Effector memory CD4-positive, alpha-beta T cell (primary cell): ENCODE measurements around the gene STK24.

ENCODE experiments used
- DNase-seq, 3 donors: peaks; one replicate each; pipeline ENCODE4 v3.0.0-alpha.2; 2020
- H3K27ac ChIP-seq: 2 replicates; pipeline ENCODE4 v1.7.0; 2013; ENCODE audit warnings: mild to moderate bottlenecking, low read length, moderate library complexity; ENCODE audit not compliant: insufficient read depth, poor library complexity, severe bottlenecking
- H3K27me3 ChIP-seq: replicated peaks from 2 replicates; pipeline ENCODE4 v1.7.0; 2013; ENCODE audit warnings: mild to moderate bottlenecking, low read length; ENCODE audit not compliant: insufficient read depth, control insufficient read depth, poor library complexity, severe bottlenecking
- H3K36me3 ChIP-seq: 2 replicates; pipeline ENCODE4 v1.7.0; 2013; ENCODE audit warnings: mild to moderate bottlenecking, low read length, moderate library complexity; ENCODE audit not compliant: control insufficient read depth, insufficient read depth
- H3K4me1 ChIP-seq: 2 replicates; pipeline ENCODE4 v1.7.0; 2013; ENCODE audit warnings: low read length, mild to moderate bottlenecking; ENCODE audit not compliant: control insufficient read depth, insufficient read depth, poor library complexity, severe bottlenecking
- H3K4me3 ChIP-seq: 2 replicates; pipeline ENCODE4 v1.7.0; 2013; ENCODE audit warnings: low read length, low read depth, mild to moderate bottlenecking; ENCODE audit not compliant: insufficient read depth, poor library complexity, severe bottlenecking
- H3K9me3 ChIP-seq: 2 replicates; pipeline ENCODE4 v1.7.0; 2013; ENCODE audit warnings: mild to moderate bottlenecking, low read length, moderate library complexity; ENCODE audit not compliant: control insufficient read depth

The STK24 gene

DNA sequence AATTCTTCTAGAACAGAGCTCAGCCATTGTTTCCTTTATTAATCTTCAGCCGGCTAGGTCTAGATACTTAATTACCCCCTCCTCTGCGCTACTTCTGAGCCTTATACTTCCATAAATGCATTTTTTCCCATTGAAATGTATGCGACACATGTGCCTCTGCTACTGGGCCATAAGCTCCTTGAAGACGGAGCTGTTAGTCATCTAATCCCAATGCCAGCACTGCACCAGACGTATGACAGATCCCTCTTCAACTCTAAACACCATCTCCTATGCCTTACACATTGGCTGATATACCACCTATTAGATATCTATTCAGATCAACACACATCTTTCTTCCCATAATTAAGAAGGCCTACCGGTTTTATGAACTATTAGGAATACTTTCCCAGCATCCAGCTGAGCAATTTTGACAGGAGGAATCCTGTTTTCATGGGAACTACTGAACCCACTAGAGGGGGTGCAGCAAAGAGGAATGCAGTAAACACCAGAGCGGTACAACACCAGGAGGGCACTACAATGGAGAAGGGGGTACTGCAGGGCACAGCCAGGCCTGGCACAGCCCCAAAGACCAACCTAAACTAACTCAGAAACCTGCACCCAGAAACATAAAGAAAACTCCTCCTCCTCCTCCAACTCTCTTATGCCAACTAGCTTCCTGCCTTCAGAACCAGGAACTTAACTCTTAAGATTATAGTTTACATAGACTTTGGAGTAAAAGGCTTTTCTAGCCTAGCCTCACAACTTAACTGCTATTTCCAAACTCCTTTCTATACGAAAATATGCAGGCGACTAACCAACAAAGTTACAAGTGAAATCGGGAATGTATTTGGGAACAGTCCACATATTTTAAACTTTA, 18.7 kb downstream of the STK24 start:
- Histone ChIP-seq H3K4me1 (peaks cover 53% of the 10 kb centered on the region), H3K4me3 (no peak overlapping the region), H3K27ac (peak overlapping the region; percentile 5), H3K27me3 (no peaks in the 10 kb centered on the region), H3K9me3 (no peaks in the 10 kb centered on the region), H3K36me3 (no peaks in the 10 kb centered on the region)
- no peak for DNase-seq

DNA sequence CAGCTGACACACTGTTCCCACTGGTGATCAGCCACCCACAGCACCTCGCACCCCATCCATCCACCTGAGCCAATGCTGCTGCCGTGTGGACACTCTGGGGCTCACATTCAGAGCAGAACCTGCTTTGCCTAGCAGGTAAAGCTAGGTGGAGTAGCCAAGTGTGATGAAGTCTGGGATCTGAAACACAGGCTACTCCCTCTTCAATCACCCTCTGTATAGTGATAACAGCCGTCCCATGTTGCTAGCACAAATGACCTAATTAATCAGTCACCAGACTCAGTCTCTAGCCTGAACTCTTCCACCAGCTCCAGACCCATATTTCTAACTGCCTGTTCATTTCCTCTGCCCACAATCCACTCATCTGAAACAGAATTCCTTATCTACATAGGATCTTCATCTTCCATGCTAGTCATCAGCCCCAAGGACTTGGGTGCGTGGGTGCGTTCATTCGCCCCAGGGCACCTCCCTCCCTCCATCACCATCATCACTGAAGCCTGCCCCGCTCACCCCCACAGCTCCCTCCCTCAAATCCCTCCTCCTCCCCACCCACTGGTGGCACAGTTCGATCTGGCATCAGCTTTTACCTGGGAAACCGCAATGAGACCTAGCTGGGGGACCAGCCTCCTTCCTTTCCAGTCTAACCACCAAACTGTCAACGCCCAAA, 19.8 kb downstream of the STK24 start:
- H3K27me3 ChIP-seq = no peaks in the 10 kb centered on the region
- peak overlapping the region; percentile 19 for H3K4me3 ChIP-seq
- H3K9me3 ChIP-seq = no peaks in the 10 kb centered on the region
- DNase-seq = peak in 1 of 3 donors; percentile 60
- no peaks in the 10 kb centered on the region for H3K36me3 ChIP-seq
- peak overlapping the region; percentile 5 for H3K27ac ChIP-seq
- H3K4me1 ChIP-seq = peaks cover 44% of the 10 kb centered on the region

DNA sequence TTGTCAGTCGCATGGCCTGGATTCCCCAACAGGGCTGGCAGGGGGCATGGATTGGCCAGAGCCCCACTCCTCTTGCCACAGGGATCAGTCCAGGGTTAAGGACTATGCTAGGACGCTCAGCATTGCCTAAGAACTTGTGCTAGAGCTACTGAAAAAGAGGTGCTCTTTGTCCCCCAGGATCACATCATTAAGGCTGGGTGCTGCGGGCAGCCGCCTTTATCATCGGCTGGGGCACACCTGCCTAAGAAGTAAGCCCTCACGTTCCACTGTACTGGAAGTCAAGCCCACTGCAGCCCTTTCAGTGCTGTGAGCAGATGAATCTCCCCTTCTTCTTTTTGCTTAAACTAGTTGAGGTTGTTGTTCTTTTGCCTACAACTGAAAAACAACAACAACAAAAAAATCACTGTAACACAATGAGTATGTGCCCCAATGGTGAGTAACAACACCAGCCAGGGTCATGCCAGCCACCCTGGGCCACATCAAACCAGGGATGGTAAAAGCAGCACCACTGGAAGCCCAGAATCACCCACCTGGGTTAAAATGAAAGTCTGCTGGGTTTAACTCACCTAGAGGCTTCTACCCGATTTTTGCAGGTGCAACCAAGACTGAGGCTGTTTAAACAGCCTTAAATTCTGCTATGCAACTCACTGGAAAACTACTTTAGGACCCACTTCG, 20.6 kb downstream of the STK24 start:
- H3K4me1 ChIP-seq = peaks cover 36% of the 10 kb centered on the region
- H3K27ac ChIP-seq = peak overlapping the region; percentile 5

DNA sequence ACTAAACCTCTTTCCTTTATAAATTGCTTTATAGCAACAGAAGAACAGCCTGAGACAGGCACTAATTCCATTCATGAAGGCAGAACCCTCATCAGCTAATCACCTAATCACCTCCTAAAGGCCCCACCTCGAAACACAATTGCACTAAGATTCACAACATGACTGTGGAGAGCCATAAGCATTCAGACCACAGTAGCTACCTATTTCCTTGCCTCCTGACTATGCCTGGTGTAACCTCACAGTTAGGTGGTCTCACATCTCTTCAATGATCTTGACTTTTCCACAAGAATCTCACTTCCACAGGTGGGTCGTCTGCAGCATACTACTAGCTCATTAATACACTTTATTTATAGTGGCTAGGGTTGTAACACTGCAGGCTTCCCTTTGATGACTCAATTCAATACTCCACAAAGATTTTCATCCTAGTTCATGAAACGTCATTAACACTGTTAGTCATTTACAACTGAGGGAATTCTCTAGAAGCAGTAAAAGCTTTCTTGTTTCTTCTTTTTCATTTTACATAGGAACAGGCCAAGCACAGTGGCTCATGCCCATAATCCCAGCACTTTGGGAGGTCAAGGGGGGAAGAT, 27.1 kb downstream of the STK24 start:
- no peak overlapping the region for H3K4me3 ChIP-seq
- no peak for DNase-seq
- H3K9me3 ChIP-seq = no peaks in the 10 kb centered on the region
- H3K27ac ChIP-seq = no peak overlapping the region
- H3K4me1 ChIP-seq = peaks cover 20% of the 10 kb centered on the region
- H3K27me3 ChIP-seq = no peaks in the 10 kb centered on the region
- H3K36me3 ChIP-seq = peaks cover 4% of the 10 kb centered on the region

More for the DNA sequence above, 20.6 kb downstream of the STK24 start:
- H3K9me3 ChIP-seq = no peaks in the 10 kb centered on the region
- peak overlapping the region; percentile 19 for H3K4me3 ChIP-seq
- DNase-seq = no peak
- H3K27me3 ChIP-seq = no peaks in the 10 kb centered on the region
- no peaks in the 10 kb centered on the region for H3K36me3 ChIP-seq

DNA sequence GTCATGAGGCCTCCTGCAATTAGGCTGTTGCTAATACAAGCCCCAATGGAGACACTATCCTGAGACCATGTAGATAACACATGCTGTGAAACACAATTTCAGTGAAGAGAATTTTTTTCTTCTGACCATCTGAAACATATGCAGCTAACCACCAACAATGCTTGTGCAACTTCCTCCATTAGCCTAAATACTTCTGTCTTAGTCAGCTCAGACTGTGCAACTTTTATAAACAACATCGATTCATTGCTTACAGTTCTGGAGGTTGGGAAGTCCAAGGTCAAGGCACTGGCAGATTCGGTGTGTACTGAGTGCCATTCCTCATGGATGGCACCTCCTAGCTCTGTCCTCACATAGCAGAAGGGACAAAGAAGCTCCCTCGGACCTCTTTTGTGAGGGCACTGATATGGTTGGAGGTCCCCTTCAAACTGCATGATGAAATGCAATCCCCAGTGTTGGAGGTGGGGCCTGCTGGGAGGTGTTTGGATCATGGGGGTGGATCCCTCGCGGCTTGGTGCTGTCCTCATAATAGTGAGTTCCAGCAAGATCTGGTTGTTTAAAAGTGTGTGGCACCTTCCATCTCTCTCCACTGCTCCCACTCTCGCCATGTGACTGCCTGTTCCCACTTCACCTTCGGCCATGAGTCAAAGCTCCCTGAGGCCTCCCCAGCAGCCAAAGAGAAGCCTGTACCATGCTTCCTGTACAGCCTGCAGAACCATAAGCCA, 27.7 kb downstream of the STK24 start:
- Histone ChIP-seq H3K27me3 (no peaks in the 10 kb centered on the region), H3K4me3 (no peak overlapping the region), H3K36me3 (peaks cover 4% of the 10 kb centered on the region), H3K9me3 (no peaks in the 10 kb centered on the region), H3K4me1 (peaks cover 26% of the 10 kb centered on the region), H3K27ac (no peak overlapping the region)
- no peak for DNase-seq

- DNase-seq = no peak
- Histone ChIP-seq H3K36me3 (peaks cover 4% of the 10 kb centered on the region), H3K27me3 (no peaks in the 10 kb centered on the region), H3K27ac (no peak overlapping the region), H3K4me3 (no peak overlapping the region), H3K4me1 (peaks cover 36% of the 10 kb centered on the region), H3K9me3 (no peaks in the 10 kb centered on the region)
Measured at GRCh38 chr13:98548230-98548629, 28.7 kb downstream of the STK24 start.

DNA sequence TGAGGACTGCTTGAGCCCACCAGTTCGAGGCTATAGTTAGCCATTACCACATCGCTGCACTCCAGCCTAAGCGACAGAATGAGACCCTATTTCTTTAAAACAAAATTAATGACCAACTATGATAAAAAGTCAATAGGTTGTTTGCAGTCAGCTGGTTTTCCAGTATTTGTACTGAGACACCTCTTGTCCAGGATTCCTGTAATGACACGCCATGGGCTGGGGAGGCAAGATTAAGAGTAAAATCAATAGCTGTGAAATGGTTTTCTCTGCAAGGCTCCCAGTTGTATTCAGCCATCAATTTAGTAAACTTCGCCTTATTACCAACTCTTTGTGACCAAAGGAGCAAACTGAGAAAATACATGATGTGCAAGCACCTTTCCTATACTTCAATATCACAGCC, 29.5 kb downstream of the STK24 start:
- no peak for DNase-seq
- H3K4me3 ChIP-seq = no peak overlapping the region
- H3K4me1 ChIP-seq = peaks cover 43% of the 10 kb centered on the region
- peaks cover 4% of the 10 kb centered on the region for H3K36me3 ChIP-seq
- no peaks in the 10 kb centered on the region for H3K27me3 ChIP-seq
- H3K9me3 ChIP-seq = no peaks in the 10 kb centered on the region
- H3K27ac ChIP-seq = no peak overlapping the region

- Histone ChIP-seq H3K4me3 (no peak overlapping the region), H3K27ac (no peak overlapping the region), H3K27me3 (no peaks in the 10 kb centered on the region), H3K9me3 (no peaks in the 10 kb centered on the region), H3K4me1 (peaks cover 52% of the 10 kb centered on the region), H3K36me3 (peaks cover 4% of the 10 kb centered on the region)
- no peak for DNase-seq
Measured at GRCh38 chr13:98546402-98546801, 30.5 kb downstream of the STK24 start.

- Histone ChIP-seq H3K36me3 (peaks cover 5% of the 10 kb centered on the region), H3K4me3 (peak overlapping the region; percentile 7), H3K4me1 (peaks cover 56% of the 10 kb centered on the region), H3K9me3 (no peaks in the 10 kb centered on the region), H3K27ac (no peak overlapping the region), H3K27me3 (no peaks in the 10 kb centered on the region)
- no peak for DNase-seq
Measured at GRCh38 chr13:98544104-98544710, 32.7 kb downstream of the STK24 start.
